Natural killer cell (primary cell): ENCODE results near the gene NODAL. TPM values are rescaled to one million over a fixed set of nuclear protein-coding genes. Genes with fewer than 3 reads are reported as not detected.

ENCODE experiments used
- ATAC-seq, 3 donors: fragments of 150-1000 bp in 2 of 3; fragments of 200-7000 bp in 1 of 3; cut with Tn5 transposase; 1 replicate in 1 of 3; 2 replicates in 2 of 3; pipeline ENCODE4 v1.10.0; 2021; ENCODE audit warnings: mild to moderate bottlenecking in 2 of 3, moderate library complexity in 2 of 3
- DNase-seq, 2 donors: peaks; one replicate each; pipeline versions ENCODE4 v3.0.0 to v3.0.0-alpha.2; 2013 to 2021; ENCODE audit warnings: mixed read lengths in 1 of 2
- H3K27ac ChIP-seq: one replicate; pipeline ENCODE4 v1.5.1; 2013; ENCODE audit warnings: mild to moderate bottlenecking, low read length
- H3K27me3 ChIP-seq: one replicate; pipeline ENCODE4 v1.6.1; 2013; ENCODE audit warnings: low read length; ENCODE audit not compliant: control insufficient read depth, insufficient read depth
- H3K36me3 ChIP-seq: one replicate; pipeline ENCODE4 v1.6.1; 2013; ENCODE audit warnings: low read length; ENCODE audit not compliant: control insufficient read depth, insufficient read depth
- H3K4me1 ChIP-seq: one replicate; pipeline ENCODE4 v1.6.1; 2013; ENCODE audit warnings: low read length; ENCODE audit not compliant: control insufficient read depth, insufficient read depth
- H3K4me3 ChIP-seq: one replicate; pipeline ENCODE4 v1.5.1; 2013; ENCODE audit warnings: low read length
- H3K9me3 ChIP-seq: one replicate; pipeline ENCODE4 v1.6.1; 2013; ENCODE audit warnings: low read length; ENCODE audit not compliant: control insufficient read depth, insufficient read depth
- H3K27ac Mint-ChIP-seq, 2 donors: one replicate each; pipeline ENCODE4 v1.8.0; 2022; ENCODE audit warnings: mild to moderate bottlenecking in 2 of 2, mixed read lengths in 2 of 2, moderate library complexity in 1 of 2
- H3K27me3 Mint-ChIP-seq, 2 donors: one replicate each; pipeline ENCODE4 v1.8.0; 2022; ENCODE audit warnings: low read depth in 2 of 2, mixed read lengths in 2 of 2
- H3K36me3 Mint-ChIP-seq: one replicate; pipeline ENCODE4 v1.8.0; 2022; ENCODE audit warnings: mixed read lengths
- H3K4me1 Mint-ChIP-seq, 2 donors: one replicate each; pipeline ENCODE4 v1.8.0; 2022; ENCODE audit warnings: mixed read lengths in 2 of 2
- H3K4me3 Mint-ChIP-seq: one replicate; pipeline ENCODE4 v1.8.0; 2022; ENCODE audit warnings: mild to moderate bottlenecking, moderate library complexity, mixed read lengths
- H3K9me3 Mint-ChIP-seq, 2 donors: one replicate each; pipeline ENCODE4 v1.8.0; 2022; ENCODE audit warnings: mixed read lengths in 2 of 2
- WGBS: methylation state at CpG from one replicate; pipeline ENCODE4 v1.1.7; 2013; ENCODE audit warnings: missing lambda C conversion rate; ENCODE audit not compliant: insufficient coverage; 5-methylcytosine and 5-hydroxymethylcytosine counted together
- intact Hi-C: fragments of 100-400 bp; cut with micrococcal nuclease; formaldehyde crosslinking; loops from one replicate; pipeline ENCODE4 v1.14.2; 2022
- total RNA-seq, 4 donors: library from RNA; stranded (reverse); fragments of 120-200 nt in 1 of 4; gene quantifications; one replicate each; pipeline versions ENCODE4 v1.2.3 to v1.2.4, GENCODE V29; 2013 to 2022
- TF ChIP-seq, protein P1 (sequence below): fragments of 200-600 bp; IDR thresholded peaks from one replicate; pipeline ENCODE4 v1.8.0; 2022; ENCODE audit warnings: antibody characterized with exemption

Gene NODAL
- total RNA-seq, 3 donors from 2014 or later (not counting 1 experiment from before 2014, with no cell fraction given) = not detected

DNA sequence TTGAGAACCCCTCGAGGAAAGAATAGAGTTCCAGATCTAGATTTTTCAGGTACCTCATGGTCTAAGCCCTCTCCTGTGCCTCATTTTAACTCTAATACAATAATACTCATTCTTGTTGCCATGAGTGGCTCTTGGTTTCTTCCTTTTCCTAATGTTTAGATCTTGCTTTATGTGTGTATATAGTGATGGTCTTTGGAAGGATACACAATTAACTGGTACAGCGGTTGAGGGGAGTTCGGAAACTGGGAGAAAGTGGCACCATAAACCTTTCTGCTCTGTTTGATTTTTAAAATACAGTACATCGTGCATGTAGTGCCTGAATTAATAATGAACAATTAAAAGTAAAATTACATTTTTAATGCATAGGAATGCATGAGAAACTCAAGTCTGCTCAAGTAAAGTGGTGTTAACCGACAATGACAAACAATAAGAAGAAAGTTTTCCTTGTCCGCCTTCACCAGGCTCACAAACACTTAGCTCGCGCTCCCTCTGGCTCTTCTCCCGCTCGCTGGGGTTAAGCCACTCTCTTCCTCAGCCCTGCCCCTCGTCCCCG lies 37.9 kb downstream of the NODAL start:
- H3K27ac ChIP-seq = peak overlapping the region; percentile 54
- ATAC-seq (no peak), DNase-seq (no peak)
- H3K36me3 Mint-ChIP-seq = no peaks in the 10 kb centered on the region
- 14% methylated on average over 11 of the region's 12 CpGs for WGBS
- no peaks in the 10 kb centered on the region for H3K27me3 Mint-ChIP-seq
- no peaks in the 10 kb centered on the region for H3K36me3 ChIP-seq
- TF ChIP-seq, protein P1, sequence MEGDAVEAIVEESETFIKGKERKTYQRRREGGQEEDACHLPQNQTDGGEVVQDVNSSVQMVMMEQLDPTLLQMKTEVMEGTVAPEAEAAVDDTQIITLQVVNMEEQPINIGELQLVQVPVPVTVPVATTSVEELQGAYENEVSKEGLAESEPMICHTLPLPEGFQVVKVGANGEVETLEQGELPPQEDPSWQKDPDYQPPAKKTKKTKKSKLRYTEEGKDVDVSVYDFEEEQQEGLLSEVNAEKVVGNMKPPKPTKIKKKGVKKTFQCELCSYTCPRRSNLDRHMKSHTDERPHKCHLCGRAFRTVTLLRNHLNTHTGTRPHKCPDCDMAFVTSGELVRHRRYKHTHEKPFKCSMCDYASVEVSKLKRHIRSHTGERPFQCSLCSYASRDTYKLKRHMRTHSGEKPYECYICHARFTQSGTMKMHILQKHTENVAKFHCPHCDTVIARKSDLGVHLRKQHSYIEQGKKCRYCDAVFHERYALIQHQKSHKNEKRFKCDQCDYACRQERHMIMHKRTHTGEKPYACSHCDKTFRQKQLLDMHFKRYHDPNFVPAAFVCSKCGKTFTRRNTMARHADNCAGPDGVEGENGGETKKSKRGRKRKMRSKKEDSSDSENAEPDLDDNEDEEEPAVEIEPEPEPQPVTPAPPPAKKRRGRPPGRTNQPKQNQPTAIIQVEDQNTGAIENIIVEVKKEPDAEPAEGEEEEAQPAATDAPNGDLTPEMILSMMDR = no peak
- H3K27me3 ChIP-seq = no peaks in the 10 kb centered on the region
- H3K9me3 ChIP-seq = no peaks in the 10 kb centered on the region
- peak overlapping the region; percentile 95 for H3K4me3 Mint-ChIP-seq
- intact Hi-C loops = loop anchor here (1.0 kb wide), 1 partner anchor 170 kb away; the partner anchor contains the start of gene PPA1
- peaks cover 21% of the 10 kb centered on the region for H3K4me1 ChIP-seq
- H3K27ac Mint-ChIP-seq = peak overlapping the region; percentile 93 to 97
- H3K4me1 Mint-ChIP-seq = peaks cover 30 to 31% of the 10 kb centered on the region in 2 donors
- H3K9me3 Mint-ChIP-seq = no peaks in the 10 kb centered on the region
- peak overlapping the region; percentile 80 for H3K4me3 ChIP-seq

DNA sequence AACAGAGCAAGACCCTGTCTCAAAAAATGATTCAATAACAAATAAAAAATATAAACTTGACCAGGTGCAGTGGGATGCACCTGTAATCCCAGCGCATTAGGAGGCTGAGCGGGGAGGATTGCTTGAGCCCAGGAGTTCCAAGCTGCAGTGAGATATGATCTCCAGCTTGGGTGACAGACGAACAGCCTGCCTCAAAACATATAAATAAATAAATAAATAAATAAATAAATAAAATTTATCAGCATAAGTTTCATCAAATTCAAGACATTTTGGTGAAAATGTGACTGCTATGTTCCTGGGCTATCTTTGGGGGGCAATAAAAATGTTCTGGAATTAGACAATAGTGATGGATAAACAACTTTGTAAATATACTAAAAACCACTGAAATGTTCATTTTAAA lies 42.3 kb downstream of the NODAL start:
- TF ChIP-seq, protein P1 = no peak
- intact Hi-C loops = no loop called here

DNA sequence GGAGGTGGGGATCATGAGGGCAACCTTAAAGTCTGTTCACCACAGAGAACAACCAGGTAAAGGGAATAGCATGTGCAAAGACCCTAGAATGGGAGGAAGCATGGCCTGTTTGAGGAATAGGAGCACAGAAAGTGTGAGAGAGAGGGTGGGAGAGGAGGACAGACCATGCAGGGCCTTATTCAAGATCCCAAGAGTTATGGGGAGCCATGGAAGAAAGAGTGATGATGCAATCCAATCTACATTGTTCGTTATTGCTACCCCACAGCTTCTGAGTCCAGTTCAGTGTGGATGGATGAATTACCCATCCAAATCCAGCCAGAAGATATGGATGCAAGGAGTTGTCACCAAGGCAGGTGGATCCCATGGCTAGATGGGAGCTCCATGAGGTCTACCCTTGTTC lies 45.3 kb downstream of the NODAL start:
- Mint-ChIP-seq H3K36me3 (no peaks in the 10 kb centered on the region), H3K27ac (no peak overlapping the region), H3K4me1 (no peaks in the 10 kb centered on the region), H3K9me3 (no peaks in the 10 kb centered on the region), H3K4me3 (no peak overlapping the region), H3K27me3 (peaks cover 10 to 11% of the 10 kb centered on the region in 2 donors)
- intact Hi-C loops = no loop called here
- Histone ChIP-seq H3K4me3 (no peak overlapping the region), H3K27me3 (no peaks in the 10 kb centered on the region), H3K9me3 (no peaks in the 10 kb centered on the region), H3K4me1 (no peaks in the 10 kb centered on the region), H3K27ac (no peak overlapping the region), H3K36me3 (no peaks in the 10 kb centered on the region)
- TF ChIP-seq, protein P1 = no peak
- DNase-seq (no peak), ATAC-seq (no peak)
- 91% methylated on average over 1 of the region's 1 CpG for WGBS

More for the DNA sequence above, 42.3 kb downstream of the NODAL start:
- H3K36me3 ChIP-seq = no peaks in the 10 kb centered on the region
- H3K9me3 ChIP-seq = no peaks in the 10 kb centered on the region
- H3K27me3 Mint-ChIP-seq = peaks cover 0 to 3% of the 10 kb centered on the region in 2 donors
- H3K27ac Mint-ChIP-seq = no peak overlapping the region
- H3K4me3 ChIP-seq = no peak overlapping the region
- peaks cover 4% of the 10 kb centered on the region for H3K4me1 ChIP-seq
- H3K36me3 Mint-ChIP-seq = no peaks in the 10 kb centered on the region
- no peak overlapping the region for H3K27ac ChIP-seq
- no peaks in the 10 kb centered on the region for H3K9me3 Mint-ChIP-seq
- H3K4me1 Mint-ChIP-seq = peaks cover 0 to 6% of the 10 kb centered on the region in 2 donors
- 100% methylated on average over 2 of the region's 3 CpGs for WGBS
- no peaks in the 10 kb centered on the region for H3K27me3 ChIP-seq
- no peak overlapping the region for H3K4me3 Mint-ChIP-seq
- no peak for ATAC-seq
- DNase-seq = no peak

DNA sequence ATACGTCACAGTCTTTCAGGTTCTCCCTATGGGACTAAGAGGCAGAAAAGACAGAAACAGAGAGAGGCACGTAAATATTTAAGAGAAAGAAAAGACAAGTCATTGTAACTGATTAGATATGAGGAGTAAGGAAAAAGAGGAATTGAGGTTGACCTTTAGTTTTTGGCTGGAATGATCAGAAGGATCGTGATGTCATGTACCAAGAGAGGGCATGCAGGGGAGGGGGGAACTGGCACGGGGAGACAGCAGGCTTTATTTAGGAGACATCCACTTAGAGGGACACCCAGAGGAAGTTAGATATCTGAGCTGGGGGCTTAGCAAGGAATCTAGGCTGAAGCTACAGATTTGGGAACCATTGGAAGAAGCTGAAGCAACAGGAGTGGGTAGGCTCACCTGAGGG lies 49.8 kb downstream of the NODAL start:
- Mint-ChIP-seq H3K27ac (no peak overlapping the region), H3K4me1 (no peaks in the 10 kb centered on the region), H3K27me3 (peaks cover 23 to 26% of the 10 kb centered on the region in 2 donors), H3K36me3 (no peaks in the 10 kb centered on the region), H3K9me3 (no peaks in the 10 kb centered on the region), H3K4me3 (no peak overlapping the region)
- Histone ChIP-seq H3K36me3 (no peaks in the 10 kb centered on the region), H3K4me3 (no peak overlapping the region), H3K27me3 (no peaks in the 10 kb centered on the region), H3K9me3 (no peaks in the 10 kb centered on the region), H3K4me1 (no peaks in the 10 kb centered on the region), H3K27ac (no peak overlapping the region)
- DNase-seq = no peak
- 63% methylated on average over 4 of the region's 4 CpGs for WGBS
- TF ChIP-seq, protein P1 = no peak
- intact Hi-C loops = no loop called here
- ATAC-seq = no peak
